Measurements from ENCODE around the gene SLIT1.

The SLIT1 gene

GRCh38 chr10:97188261-97188711 is 2.5 kb upstream of the SLIT1 start:
- Histone ChIP-seq H3K27me3 (ENCODE audit: control insufficient read depth in 5 of 5, insufficient read depth in 4 of 5, low read length in 5 of 5) (peaks cover 25 to 51% (median 42%) of the 10 kb centered on the region in 5 donors), H3K9ac (ENCODE audit: low read length in 5 of 5) (no peak overlapping the region), H3K36me3 (ENCODE audit: control insufficient read depth in 5 of 5, insufficient read depth in 5 of 5, low read length in 5 of 5) (no peaks in the 10 kb centered on the region), H3K4me1 (ENCODE audit: control insufficient read depth in 5 of 5, insufficient read depth in 5 of 5, low read length in 5 of 5) (peaks cover 0 to 8% (median 6%) of the 10 kb centered on the region in 5 donors), H3K27ac (ENCODE audit: low read depth, low read length) (no peak overlapping the region), H3K4me3 (ENCODE audit: low read depth in 1 of 5, low read length in 5 of 5) (no peak overlapping the region), H3K9me3 (ENCODE audit: control insufficient read depth in 5 of 5, low read length in 5 of 5) (no peaks in the 10 kb centered on the region)

GRCh38 chr10:97186911-97187310 is 1.2 kb upstream of the SLIT1 start:
- Histone ChIP-seq H3K27ac (ENCODE audit: low read depth, low read length) (no peak overlapping the region), H3K27me3 (ENCODE audit: control insufficient read depth in 5 of 5, insufficient read depth in 4 of 5, low read length in 5 of 5) (peaks cover 27 to 45% (median 39%) of the 10 kb centered on the region in 5 donors), H3K4me1 (ENCODE audit: control insufficient read depth in 5 of 5, insufficient read depth in 5 of 5, low read length in 5 of 5) (peaks cover 0 to 8% (median 6%) of the 10 kb centered on the region in 5 donors), H3K9ac (ENCODE audit: low read length in 5 of 5) (no peak overlapping the region), H3K36me3 (ENCODE audit: control insufficient read depth in 5 of 5, insufficient read depth in 5 of 5, low read length in 5 of 5) (no peaks in the 10 kb centered on the region), H3K4me3 (ENCODE audit: low read depth in 1 of 5, low read length in 5 of 5) (no peak overlapping the region), H3K9me3 (ENCODE audit: control insufficient read depth in 5 of 5, low read length in 5 of 5) (no peaks in the 10 kb centered on the region)

- Histone ChIP-seq H3K9me3 (ENCODE audit: control insufficient read depth in 5 of 5, low read length in 5 of 5) (no peaks in the 10 kb centered on the region), H3K4me1 (ENCODE audit: control insufficient read depth in 5 of 5, insufficient read depth in 5 of 5, low read length in 5 of 5) (peaks cover 0 to 8% (median 7%) of the 10 kb centered on the region in 5 donors), H3K9ac (ENCODE audit: low read length in 5 of 5) (no peak overlapping the region), H3K27ac (ENCODE audit: low read depth, low read length) (no peak overlapping the region), H3K36me3 (ENCODE audit: control insufficient read depth in 5 of 5, insufficient read depth in 5 of 5, low read length in 5 of 5) (no peaks in the 10 kb centered on the region), H3K4me3 (ENCODE audit: low read depth in 1 of 5, low read length in 5 of 5) (no peak overlapping the region), H3K27me3 (ENCODE audit: control insufficient read depth in 5 of 5, insufficient read depth in 4 of 5, low read length in 5 of 5) (peaks cover 30 to 45% (median 42%) of the 10 kb centered on the region in 5 donors)
These were observed 811 bp downstream of the SLIT1 start for GRCh38 chr10:97184971-97185325.

GRCh38 chr10:97183314-97183713 is 2.4 kb downstream of the SLIT1 start:
- Histone ChIP-seq H3K27me3 (ENCODE audit: control insufficient read depth in 5 of 5, insufficient read depth in 4 of 5, low read length in 5 of 5) (peaks cover 30 to 46% (median 45%) of the 10 kb centered on the region in 5 donors), H3K4me3 (ENCODE audit: low read depth in 1 of 5, low read length in 5 of 5) (no peak overlapping the region), H3K27ac (ENCODE audit: low read depth, low read length) (no peak overlapping the region), H3K9me3 (ENCODE audit: control insufficient read depth in 5 of 5, low read length in 5 of 5) (no peaks in the 10 kb centered on the region), H3K4me1 (ENCODE audit: control insufficient read depth in 5 of 5, insufficient read depth in 5 of 5, low read length in 5 of 5) (peaks cover 0 to 14% (median 10%) of the 10 kb centered on the region in 5 donors), H3K9ac (ENCODE audit: low read length in 5 of 5) (no peak overlapping the region), H3K36me3 (ENCODE audit: control insufficient read depth in 5 of 5, insufficient read depth in 5 of 5, low read length in 5 of 5) (no peaks in the 10 kb centered on the region)

- no peak overlapping the region for H3K27ac ChIP-seq (ENCODE audit: low read depth, low read length)
- no peaks in the 10 kb centered on the region for H3K36me3 ChIP-seq (ENCODE audit: control insufficient read depth in 5 of 5, insufficient read depth in 5 of 5, low read length in 5 of 5)
- H3K4me3 ChIP-seq (ENCODE audit: low read depth in 1 of 5, low read length in 5 of 5): no peak overlapping the region
- peaks cover 30 to 47% (median 41%) of the 10 kb centered on the region in 5 donors for H3K27me3 ChIP-seq (ENCODE audit: control insufficient read depth in 5 of 5, insufficient read depth in 4 of 5, low read length in 5 of 5)
- H3K9me3 ChIP-seq (ENCODE audit: control insufficient read depth in 5 of 5, low read length in 5 of 5): no peaks in the 10 kb centered on the region
- no peak overlapping the region for H3K9ac ChIP-seq (ENCODE audit: low read length in 5 of 5)
- H3K4me1 ChIP-seq (ENCODE audit: control insufficient read depth in 5 of 5, insufficient read depth in 5 of 5, low read length in 5 of 5): peaks cover 0 to 14% (median 10%) of the 10 kb centered on the region in 5 donors
These were observed 3.3 kb downstream of the SLIT1 start for GRCh38 chr10:97182288-97182990.

GRCh38 chr10:97180986-97181385 is 4.8 kb downstream of the SLIT1 start:
- H3K4me3 ChIP-seq (ENCODE audit: low read depth in 1 of 5, low read length in 5 of 5): no peak overlapping the region
- no peaks in the 10 kb centered on the region for H3K9me3 ChIP-seq (ENCODE audit: control insufficient read depth in 5 of 5, low read length in 5 of 5)
- peaks cover 0 to 14% (median 10%) of the 10 kb centered on the region in 5 donors for H3K4me1 ChIP-seq (ENCODE audit: control insufficient read depth in 5 of 5, insufficient read depth in 5 of 5, low read length in 5 of 5)
- H3K9ac ChIP-seq (ENCODE audit: low read length in 5 of 5): no peak overlapping the region
- no peaks in the 10 kb centered on the region for H3K36me3 ChIP-seq (ENCODE audit: control insufficient read depth in 5 of 5, insufficient read depth in 5 of 5, low read length in 5 of 5)
- H3K27me3 ChIP-seq (ENCODE audit: control insufficient read depth in 5 of 5, insufficient read depth in 4 of 5, low read length in 5 of 5): peaks cover 29 to 39% (median 32%) of the 10 kb centered on the region in 5 donors
- H3K27ac ChIP-seq (ENCODE audit: low read depth, low read length): no peak overlapping the region

- no peaks in the 10 kb centered on the region for H3K9me3 ChIP-seq (ENCODE audit: control insufficient read depth in 5 of 5, low read length in 5 of 5)
- no peak overlapping the region for H3K9ac ChIP-seq (ENCODE audit: low read length in 5 of 5)
- peaks cover 27 to 40% (median 29%) of the 10 kb centered on the region in 5 donors for H3K27me3 ChIP-seq (ENCODE audit: control insufficient read depth in 5 of 5, insufficient read depth in 4 of 5, low read length in 5 of 5)
- peaks cover 0 to 9% (median 6%) of the 10 kb centered on the region in 5 donors for H3K4me1 ChIP-seq (ENCODE audit: control insufficient read depth in 5 of 5, insufficient read depth in 5 of 5, low read length in 5 of 5)
- H3K27ac ChIP-seq (ENCODE audit: low read depth, low read length): no peak overlapping the region
- no peak overlapping the region for H3K4me3 ChIP-seq (ENCODE audit: low read depth in 1 of 5, low read length in 5 of 5)
- H3K36me3 ChIP-seq (ENCODE audit: control insufficient read depth in 5 of 5, insufficient read depth in 5 of 5, low read length in 5 of 5): no peaks in the 10 kb centered on the region
These were observed 5.4 kb downstream of the SLIT1 start for GRCh38 chr10:97180363-97180755.

- Histone ChIP-seq H3K9ac (ENCODE audit: low read length in 5 of 5) (no peak overlapping the region), H3K27ac (ENCODE audit: low read depth, low read length) (no peak overlapping the region), H3K9me3 (ENCODE audit: control insufficient read depth in 5 of 5, low read length in 5 of 5) (no peaks in the 10 kb centered on the region), H3K4me3 (ENCODE audit: low read depth in 1 of 5, low read length in 5 of 5) (no peak overlapping the region), H3K27me3 (ENCODE audit: control insufficient read depth in 5 of 5, insufficient read depth in 4 of 5, low read length in 5 of 5) (peaks cover 22 to 35% (median 24%) of the 10 kb centered on the region in 5 donors), H3K36me3 (ENCODE audit: control insufficient read depth in 5 of 5, insufficient read depth in 5 of 5, low read length in 5 of 5) (no peaks in the 10 kb centered on the region), H3K4me1 (ENCODE audit: control insufficient read depth in 5 of 5, insufficient read depth in 5 of 5, low read length in 5 of 5) (peaks cover 0 to 7% (median 6%) of the 10 kb centered on the region in 5 donors)
These were observed 5.9 kb downstream of the SLIT1 start for GRCh38 chr10:97179731-97180362.

- Histone ChIP-seq H3K36me3 (ENCODE audit: control insufficient read depth in 5 of 5, insufficient read depth in 5 of 5, low read length in 5 of 5) (no peaks in the 10 kb centered on the region), H3K9me3 (ENCODE audit: control insufficient read depth in 5 of 5, low read length in 5 of 5) (no peaks in the 10 kb centered on the region), H3K4me1 (ENCODE audit: control insufficient read depth in 5 of 5, insufficient read depth in 5 of 5, low read length in 5 of 5) (peaks cover 0 to 7% (median 6%) of the 10 kb centered on the region in 5 donors), H3K4me3 (ENCODE audit: low read depth in 1 of 5, low read length in 5 of 5) (no peak overlapping the region), H3K27ac (ENCODE audit: low read depth, low read length) (no peak overlapping the region), H3K27me3 (ENCODE audit: control insufficient read depth in 5 of 5, insufficient read depth in 4 of 5, low read length in 5 of 5) (peaks cover 19 to 30% (median 20%) of the 10 kb centered on the region in 5 donors), H3K9ac (ENCODE audit: low read length in 5 of 5) (no peak overlapping the region)
These were observed 6.4 kb downstream of the SLIT1 start for GRCh38 chr10:97179311-97179710.

GRCh38 chr10:97178074-97178473 is 7.7 kb downstream of the SLIT1 start:
- no peaks in the 10 kb centered on the region for H3K36me3 ChIP-seq (ENCODE audit: control insufficient read depth in 5 of 5, insufficient read depth in 5 of 5, low read length in 5 of 5)
- no peak overlapping the region for H3K27ac ChIP-seq (ENCODE audit: low read depth, low read length)
- H3K9me3 ChIP-seq (ENCODE audit: control insufficient read depth in 5 of 5, low read length in 5 of 5): no peaks in the 10 kb centered on the region
- H3K9ac ChIP-seq (ENCODE audit: low read length in 5 of 5): no peak overlapping the region
- peaks cover 0 to 7% (median 6%) of the 10 kb centered on the region in 5 donors for H3K4me1 ChIP-seq (ENCODE audit: control insufficient read depth in 5 of 5, insufficient read depth in 5 of 5, low read length in 5 of 5)
- H3K4me3 ChIP-seq (ENCODE audit: low read depth in 1 of 5, low read length in 5 of 5): no peak overlapping the region
- H3K27me3 ChIP-seq (ENCODE audit: control insufficient read depth in 5 of 5, insufficient read depth in 4 of 5, low read length in 5 of 5): peaks cover 10 to 22% (median 15%) of the 10 kb centered on the region in 5 donors

Measured in subcutaneous abdominal adipose tissue (tissue), 5 donors.